Esophagus squamous epithelium (tissue), 4 donors: ENCODE data around the gene ZNF660.
A peak's percentile ranks its signal among the peaks of the same experiment; 100 is the strongest.

Experiments
- POLR2A ChIP-seq, 4 donors: fragments of 450-650 bp; IDR thresholded peaks; one replicate each; pipeline ENCODE4 v1.6.1; 2017; ENCODE audit warnings: antibody characterized with exemption in 4 of 4, mild to moderate bottlenecking in 4 of 4, moderate library complexity in 3 of 4
- TF ChIP-seq, protein P1 (sequence below), 6 experiments: fragments of 450-650 bp in 4 of 6; fragments of 200-600 bp in 2 of 6; sonication (generic) in 2 of 6; IDR thresholded peaks; one replicate each; pipeline ENCODE4 v1.5.1; 2016 to 2019; ENCODE audit warnings: antibody characterized with exemption in 6 of 6, mild to moderate bottlenecking in 4 of 6, moderate library complexity in 4 of 6

DNA sequence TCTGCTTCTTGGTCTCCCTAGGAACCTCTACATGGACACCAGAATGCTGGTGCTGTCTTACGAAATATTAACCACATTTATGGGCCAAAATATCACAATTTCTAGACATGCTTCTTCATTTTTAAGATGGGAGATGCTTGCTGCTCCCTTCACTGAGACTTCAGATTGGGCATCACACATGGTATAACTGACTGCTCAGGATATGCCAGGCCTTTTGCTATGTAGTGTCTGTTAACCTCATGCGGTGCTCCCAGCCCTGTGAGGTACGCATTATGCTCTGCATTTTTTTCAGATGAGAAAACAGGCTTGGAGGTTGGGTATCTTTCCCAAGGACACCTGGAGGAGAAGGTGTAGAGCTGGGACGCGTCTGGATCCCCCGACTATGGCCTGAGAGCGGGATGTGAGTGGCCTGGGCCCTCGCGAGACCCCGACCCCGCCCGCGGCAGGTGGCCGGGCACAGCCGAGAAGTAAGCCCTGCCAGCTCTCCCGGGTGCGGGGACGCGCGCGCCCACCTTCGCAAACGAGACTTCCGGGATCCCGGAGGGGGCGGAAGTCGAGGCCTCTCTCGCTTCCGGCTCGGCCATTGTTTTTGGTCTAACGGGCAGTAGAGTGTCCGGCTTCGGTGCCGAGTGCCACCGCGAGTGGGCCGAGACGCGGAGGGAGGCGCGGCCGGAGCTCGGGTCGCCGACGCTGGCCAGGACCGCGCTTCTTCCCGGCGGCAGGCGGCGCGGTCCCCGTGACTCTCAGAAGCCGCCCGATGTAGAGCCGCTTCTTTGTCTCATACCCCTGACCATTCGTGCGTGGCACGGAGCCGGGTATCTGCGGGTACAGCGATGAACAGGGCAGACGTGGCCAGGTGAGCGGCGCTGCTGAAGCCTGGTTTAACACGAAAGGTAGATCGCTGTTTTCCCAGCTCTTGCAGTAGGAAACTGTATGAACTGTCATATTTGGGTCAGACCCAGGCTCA lies 29.9 kb upstream of the ZNF660 start, which contains the start of gene ZKSCAN7:
- TF ChIP-seq, protein P1, sequence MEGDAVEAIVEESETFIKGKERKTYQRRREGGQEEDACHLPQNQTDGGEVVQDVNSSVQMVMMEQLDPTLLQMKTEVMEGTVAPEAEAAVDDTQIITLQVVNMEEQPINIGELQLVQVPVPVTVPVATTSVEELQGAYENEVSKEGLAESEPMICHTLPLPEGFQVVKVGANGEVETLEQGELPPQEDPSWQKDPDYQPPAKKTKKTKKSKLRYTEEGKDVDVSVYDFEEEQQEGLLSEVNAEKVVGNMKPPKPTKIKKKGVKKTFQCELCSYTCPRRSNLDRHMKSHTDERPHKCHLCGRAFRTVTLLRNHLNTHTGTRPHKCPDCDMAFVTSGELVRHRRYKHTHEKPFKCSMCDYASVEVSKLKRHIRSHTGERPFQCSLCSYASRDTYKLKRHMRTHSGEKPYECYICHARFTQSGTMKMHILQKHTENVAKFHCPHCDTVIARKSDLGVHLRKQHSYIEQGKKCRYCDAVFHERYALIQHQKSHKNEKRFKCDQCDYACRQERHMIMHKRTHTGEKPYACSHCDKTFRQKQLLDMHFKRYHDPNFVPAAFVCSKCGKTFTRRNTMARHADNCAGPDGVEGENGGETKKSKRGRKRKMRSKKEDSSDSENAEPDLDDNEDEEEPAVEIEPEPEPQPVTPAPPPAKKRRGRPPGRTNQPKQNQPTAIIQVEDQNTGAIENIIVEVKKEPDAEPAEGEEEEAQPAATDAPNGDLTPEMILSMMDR (IDR thresholded peaks at IDR 0.05) = peak in 1 of 6 experiments; percentile 4
- TF ChIP-seq POLR2A (IDR thresholded peaks at IDR 0.05) = no peak
